ENCODE results near the gene GPBP1L1.
"Not testable (repeated sequence)": the region's sequence is repeated elsewhere in the genome, so short reads cannot be mapped to it uniquely, and the experiment has no call there.

GRCh38 chr1:45596765-45597164 lies 89.6 kb downstream of the GPBP1L1 start:
- not testable (repeated sequence) for TF ChIP-seq POLR2A, POLR2AphosphoS5 (IDR thresholded peaks at IDR 0.05; ENCODE audit: low read depth, low read length)
